Bronchial epithelial cell (primary cell): Measurements from ENCODE around the gene LRRC55. TPM values are rescaled to one million over a fixed set of nuclear protein-coding genes. Genes with fewer than 3 reads are reported as not detected.
A peak's percentile ranks its signal among the peaks of the same experiment; 100 is the strongest.

Source experiments
- DNase-seq: peaks from one replicate; pipeline ENCODE4 v3.0.0-alpha.2; 2010; ENCODE audit warnings: low read depth
- FAIRE-seq: peaks from 2 replicates; lab custom pipeline; 2011; peaks lifted over from hg19 to GRCh38; lab: Jason Lieb, UNC
- H3K27me3 ChIP-seq: 2 replicates; pipeline ENCODE4 v1.5.1; 2011; ENCODE audit warnings: low read length; ENCODE audit not compliant: control insufficient read depth, insufficient read depth
- H3K36me3 ChIP-seq: 2 replicates; pipeline ENCODE4 v1.5.1; 2011; ENCODE audit warnings: low read length; ENCODE audit not compliant: control insufficient read depth, insufficient read depth
- H3K4me3 ChIP-seq: 2 replicates; pipeline ENCODE4 v1.5.1; 2011; ENCODE audit warnings: mild to moderate bottlenecking, low read depth, low read length, control low read depth
- total RNA-seq: library from RNA; depleted of rRNA; stranded (reverse); fragments of >200 nt; gene quantifications from 2 replicates; pipeline ENCODE4 v1.2.1, GENCODE V29; 2014
- TF ChIP-seq, protein P1 (sequence below): IDR thresholded peaks from 2 replicates; pipeline ENCODE4 v1.5.1; 2011; ENCODE audit warnings: mild to moderate bottlenecking, moderate library complexity, low read length, control low read depth, inconsistent platforms; ENCODE audit not compliant: insufficient read depth, severe bottlenecking

The LRRC55 gene
- total RNA-seq, 1 donor from 2014 or later, result not detected

DNA sequence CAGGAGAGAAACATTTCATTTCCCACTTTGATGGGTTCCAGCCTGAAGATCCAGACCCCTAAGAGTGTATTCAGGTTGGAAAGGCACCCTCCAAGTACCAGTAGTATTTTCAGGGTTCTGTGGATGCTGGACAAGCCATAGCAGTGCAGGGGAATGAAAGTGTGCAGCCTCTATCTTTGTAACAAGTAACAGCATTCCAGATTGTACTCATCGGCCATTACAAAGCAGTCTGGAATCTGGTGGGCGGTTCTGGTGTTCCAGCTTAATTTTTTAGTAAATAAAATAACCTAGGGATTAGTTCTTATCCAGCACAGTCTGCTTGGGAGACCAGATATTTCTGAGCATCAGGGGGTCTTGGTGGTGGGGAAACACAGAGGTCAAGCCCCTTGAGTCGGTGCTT is 32.7 kb downstream of the LRRC55 start:
- TF ChIP-seq, protein P1, sequence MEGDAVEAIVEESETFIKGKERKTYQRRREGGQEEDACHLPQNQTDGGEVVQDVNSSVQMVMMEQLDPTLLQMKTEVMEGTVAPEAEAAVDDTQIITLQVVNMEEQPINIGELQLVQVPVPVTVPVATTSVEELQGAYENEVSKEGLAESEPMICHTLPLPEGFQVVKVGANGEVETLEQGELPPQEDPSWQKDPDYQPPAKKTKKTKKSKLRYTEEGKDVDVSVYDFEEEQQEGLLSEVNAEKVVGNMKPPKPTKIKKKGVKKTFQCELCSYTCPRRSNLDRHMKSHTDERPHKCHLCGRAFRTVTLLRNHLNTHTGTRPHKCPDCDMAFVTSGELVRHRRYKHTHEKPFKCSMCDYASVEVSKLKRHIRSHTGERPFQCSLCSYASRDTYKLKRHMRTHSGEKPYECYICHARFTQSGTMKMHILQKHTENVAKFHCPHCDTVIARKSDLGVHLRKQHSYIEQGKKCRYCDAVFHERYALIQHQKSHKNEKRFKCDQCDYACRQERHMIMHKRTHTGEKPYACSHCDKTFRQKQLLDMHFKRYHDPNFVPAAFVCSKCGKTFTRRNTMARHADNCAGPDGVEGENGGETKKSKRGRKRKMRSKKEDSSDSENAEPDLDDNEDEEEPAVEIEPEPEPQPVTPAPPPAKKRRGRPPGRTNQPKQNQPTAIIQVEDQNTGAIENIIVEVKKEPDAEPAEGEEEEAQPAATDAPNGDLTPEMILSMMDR, result no peak
- Histone ChIP-seq H3K36me3 (no peaks in the 10 kb centered on the region), H3K4me3 (no peak overlapping the region), H3K27me3 (no peaks in the 10 kb centered on the region)
- no peak for FAIRE-seq
- peak; percentile 67 for DNase-seq

DNA sequence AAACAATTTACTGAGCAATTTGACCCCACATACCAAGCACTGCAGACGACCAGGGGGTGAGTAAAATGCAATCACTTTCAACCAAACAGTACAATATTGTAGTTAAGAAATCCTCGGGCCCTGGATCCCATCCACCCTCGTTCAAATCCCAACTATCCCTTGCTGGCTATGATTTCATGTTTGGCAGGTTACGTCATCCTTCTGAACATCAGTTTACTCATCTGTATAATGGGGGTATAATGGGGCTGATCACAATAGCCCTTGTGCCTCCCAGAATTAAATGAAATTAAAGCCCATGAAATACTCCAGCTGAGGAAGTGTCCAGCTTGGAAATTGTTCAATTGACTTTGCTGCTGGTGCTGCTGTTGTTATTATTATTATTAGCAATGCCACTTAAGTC is 34.7 kb downstream of the LRRC55 start:
- H3K36me3 ChIP-seq, result no peaks in the 10 kb centered on the region
- FAIRE-seq (no peak), DNase-seq (no peak)
- no peaks in the 10 kb centered on the region for H3K27me3 ChIP-seq
- TF ChIP-seq, protein P1, result no peak
- no peak overlapping the region for H3K4me3 ChIP-seq

DNA sequence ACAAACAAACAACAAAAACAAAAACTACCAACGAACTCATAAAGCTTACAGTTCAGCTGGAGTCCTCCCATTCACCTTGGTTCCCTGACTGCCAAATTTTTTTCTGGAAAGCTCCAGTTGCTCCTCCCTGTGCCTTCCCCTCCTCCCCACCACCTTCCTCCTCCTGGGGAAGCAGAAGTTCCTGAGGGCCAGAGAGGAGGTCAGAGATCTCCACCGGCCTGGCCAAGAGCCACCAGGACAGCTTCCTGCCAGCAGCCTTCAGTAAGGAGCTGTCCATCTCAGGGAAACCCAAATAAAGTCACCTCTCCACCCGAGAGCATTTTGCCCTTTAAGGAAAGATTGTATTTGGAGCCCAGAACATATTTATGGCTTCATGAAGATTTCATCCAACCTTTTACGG is 35.3 kb downstream of the LRRC55 start:
- DNase-seq (no peak), FAIRE-seq (no peak)
- H3K36me3 ChIP-seq, result no peaks in the 10 kb centered on the region
- no peak overlapping the region for H3K4me3 ChIP-seq
- H3K27me3 ChIP-seq, result no peaks in the 10 kb centered on the region
- TF ChIP-seq, protein P1, result no peak

DNA sequence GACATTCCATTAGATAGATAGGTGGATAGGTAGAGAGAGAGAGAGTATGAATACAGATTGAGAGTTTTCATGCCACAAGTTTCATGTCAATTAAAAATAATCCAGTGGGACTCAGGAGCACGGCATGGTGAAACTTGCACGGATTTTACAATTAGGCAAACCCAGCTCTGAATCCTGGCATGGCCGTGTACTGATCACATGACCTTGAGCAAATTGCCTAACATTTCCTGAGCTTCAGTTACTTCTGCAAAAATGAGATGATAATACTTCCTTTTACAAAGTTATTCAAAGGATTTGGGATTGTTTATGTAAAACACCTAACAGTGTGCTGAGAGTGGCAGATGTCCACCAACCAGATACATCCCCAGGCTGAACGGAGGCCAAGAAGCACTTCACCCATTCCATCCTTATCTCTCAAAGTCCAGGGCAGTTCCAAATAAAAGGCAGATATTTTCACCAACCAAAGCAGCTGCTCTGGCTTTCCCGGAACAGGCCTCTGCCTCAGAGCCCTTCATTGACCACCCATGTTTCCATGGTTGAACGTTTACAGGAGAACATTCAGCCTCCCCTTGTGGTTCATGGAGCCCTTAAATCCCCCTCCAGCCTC is 37.4 kb downstream of the LRRC55 start:
- no peaks in the 10 kb centered on the region for H3K27me3 ChIP-seq
- FAIRE-seq, result no peak
- H3K36me3 ChIP-seq, result no peaks in the 10 kb centered on the region
- H3K4me3 ChIP-seq, result no peak overlapping the region
- TF ChIP-seq, protein P1, result no peak
- peak; percentile 28 for DNase-seq

DNA sequence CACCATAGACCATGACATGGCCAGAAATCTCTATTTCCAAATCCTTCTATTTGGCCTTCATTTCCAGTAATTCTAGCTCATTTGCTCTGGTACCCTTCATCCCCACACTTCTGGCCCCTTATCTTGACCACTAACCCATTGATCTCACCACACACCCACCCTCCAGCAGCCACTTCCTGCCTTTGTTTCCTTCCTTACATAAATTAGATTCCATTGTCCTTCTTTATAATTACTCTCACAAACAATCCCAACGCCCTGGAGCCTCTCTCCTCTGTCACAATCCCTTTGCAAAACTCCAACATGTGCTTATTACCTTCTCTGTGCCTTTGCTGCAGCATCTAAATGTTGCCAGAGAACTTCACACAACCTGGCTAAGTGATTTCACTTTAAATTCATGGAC is 40.5 kb downstream of the LRRC55 start:
- TF ChIP-seq, protein P1, result no peak
- H3K27me3 ChIP-seq, result no peaks in the 10 kb centered on the region
- no peaks in the 10 kb centered on the region for H3K36me3 ChIP-seq
- no peak overlapping the region for H3K4me3 ChIP-seq
- FAIRE-seq (no peak), DNase-seq (no peak)

DNA sequence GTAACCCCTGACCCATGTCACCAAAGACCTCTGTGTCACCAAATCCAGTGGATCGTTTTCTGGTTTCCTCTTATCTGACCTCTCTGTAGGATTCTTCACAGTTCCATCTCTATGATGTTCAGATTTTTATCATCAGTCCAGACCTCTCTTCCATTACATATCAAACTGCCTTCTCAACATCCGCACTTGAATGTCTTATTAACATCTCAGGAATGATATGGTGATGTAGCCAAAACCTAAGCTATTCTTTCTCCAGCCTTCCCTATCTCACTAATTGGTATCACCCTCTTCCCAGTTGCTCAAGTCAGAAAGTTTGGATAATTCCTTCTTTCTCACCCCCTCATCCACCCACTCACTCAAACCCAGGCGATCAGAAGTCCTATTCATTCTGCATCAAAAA is 41.8 kb downstream of the LRRC55 start:
- FAIRE-seq (no peak), DNase-seq (no peak)
- TF ChIP-seq, protein P1, result no peak
- Histone ChIP-seq H3K36me3 (no peaks in the 10 kb centered on the region), H3K4me3 (no peak overlapping the region), H3K27me3 (no peaks in the 10 kb centered on the region)
